Measurements from ENCODE around the gene THADA.

DNA sequence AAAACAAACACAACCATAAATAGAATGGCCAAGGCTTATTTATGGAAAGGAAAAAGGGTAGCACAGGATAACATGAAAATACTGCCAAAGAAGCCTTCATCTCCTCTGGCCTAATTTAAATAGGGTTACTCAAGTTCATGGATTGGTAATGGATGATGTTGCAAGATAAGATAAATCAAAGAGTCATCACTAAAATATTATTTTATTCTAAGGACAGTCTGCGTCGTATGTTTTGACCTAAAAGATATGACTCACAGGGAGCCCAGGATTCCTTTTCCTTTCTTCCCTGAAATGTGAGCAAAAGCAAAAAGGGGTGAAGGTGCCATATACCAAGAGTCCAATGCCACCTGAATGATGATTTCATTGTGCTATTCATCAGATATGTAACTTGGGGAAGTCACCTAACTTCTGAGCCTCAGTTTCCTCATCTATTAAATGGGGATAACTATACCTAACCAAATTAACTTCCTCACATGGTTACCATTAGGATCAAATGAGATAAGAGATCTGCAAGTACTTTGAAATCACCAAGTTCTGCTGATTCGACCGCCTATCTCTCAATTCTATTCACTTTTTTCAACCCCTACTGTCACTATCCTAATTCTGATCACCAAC is 137.7 kb downstream of the THADA start:
- TF ChIP-seq, protein P1, sequence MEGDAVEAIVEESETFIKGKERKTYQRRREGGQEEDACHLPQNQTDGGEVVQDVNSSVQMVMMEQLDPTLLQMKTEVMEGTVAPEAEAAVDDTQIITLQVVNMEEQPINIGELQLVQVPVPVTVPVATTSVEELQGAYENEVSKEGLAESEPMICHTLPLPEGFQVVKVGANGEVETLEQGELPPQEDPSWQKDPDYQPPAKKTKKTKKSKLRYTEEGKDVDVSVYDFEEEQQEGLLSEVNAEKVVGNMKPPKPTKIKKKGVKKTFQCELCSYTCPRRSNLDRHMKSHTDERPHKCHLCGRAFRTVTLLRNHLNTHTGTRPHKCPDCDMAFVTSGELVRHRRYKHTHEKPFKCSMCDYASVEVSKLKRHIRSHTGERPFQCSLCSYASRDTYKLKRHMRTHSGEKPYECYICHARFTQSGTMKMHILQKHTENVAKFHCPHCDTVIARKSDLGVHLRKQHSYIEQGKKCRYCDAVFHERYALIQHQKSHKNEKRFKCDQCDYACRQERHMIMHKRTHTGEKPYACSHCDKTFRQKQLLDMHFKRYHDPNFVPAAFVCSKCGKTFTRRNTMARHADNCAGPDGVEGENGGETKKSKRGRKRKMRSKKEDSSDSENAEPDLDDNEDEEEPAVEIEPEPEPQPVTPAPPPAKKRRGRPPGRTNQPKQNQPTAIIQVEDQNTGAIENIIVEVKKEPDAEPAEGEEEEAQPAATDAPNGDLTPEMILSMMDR (IDR thresholded peaks at IDR 0.05; ENCODE audit: borderline replicate concordance, extremely low read depth, low read length, poor library complexity, severe bottlenecking): no peak
- TF ChIP-seq EZH2 (IDR thresholded peaks at IDR 0.05; ENCODE audit: borderline replicate concordance, low read depth, low read length, severe bottlenecking): no peak
